SW480 (cell line): ENCODE measurements around the gene ZNF317.
A peak's percentile ranks its signal among the peaks of the same experiment; 100 is the strongest.
"Not testable (repeated sequence)": the region's sequence is repeated elsewhere in the genome, so short reads cannot be mapped to it uniquely, and the experiment has no call there.

ENCODE experiments used
- DNase-seq: peaks from one replicate; pipeline ENCODE4 v3.0.0-alpha.2; 2016; ENCODE audit warnings: low spot score

The ZNF317 gene

GRCh38 chr19:9175326-9175725 is 35.1 kb downstream of the ZNF317 start:
- DNase-seq, result no peak

- no peak for DNase-seq
These were observed 38.7 kb downstream of the ZNF317 start, which contains the start of gene OR7D2 for GRCh38 chr19:9178901-9179300. TSS of gene OR7D2 (plus strand) at chr19:9178979. CDS start at chr19:9185782, 6,803 bp downstream.

GRCh38 chr19:9183000-9183399 is 42.8 kb downstream of the ZNF317 start:
- DNase-seq, result no peak

- no peak for DNase-seq
These were observed 47.0 kb downstream of the ZNF317 start for GRCh38 chr19:9187191-9187590.

GRCh38 chr19:9189535-9189934 is 49.3 kb downstream of the ZNF317 start:
- DNase-seq, result no peak

GRCh38 chr19:9198044-9198443 is 57.8 kb downstream of the ZNF317 start:
- DNase-seq, result not testable (repeated sequence)

GRCh38 chr19:9205501-9206113 is 65.4 kb downstream of the ZNF317 start:
- peak; percentile 58 for DNase-seq
